AG04449 (cell line): ENCODE results near the gene ADH7.

ENCODE experiments used
- CTCF ChIA-PET: fragments of 350-600 bp; formaldehyde crosslinking; extraction: SDS; loops from one replicate; lab custom pipeline; 2021; ENCODE audit warnings: antibody characterized with exemption; lab: Yijun Ruan, JAX
- POLR2A ChIA-PET: fragments of 400-600, 350-600 bp; formaldehyde crosslinking; extraction: SDS; loops from one replicate; lab custom pipeline; 2020; ENCODE audit warnings: antibody characterized with exemption, inconsistent platforms; lab: Yijun Ruan, JAX
- DNase-seq: peaks from one replicate; pipeline ENCODE4 v3.0.0-alpha.2; 2010; ENCODE audit warnings: low read depth, low spot score
- H3K4me3 ChIP-seq: 2 replicates; pipeline ENCODE4 v1.5.1; 2011; ENCODE audit warnings: low read depth, mild to moderate bottlenecking, control low read depth, low read length
- CTCF ChIP-seq: IDR thresholded peaks from one replicate; pipeline ENCODE4 v1.5.1; 2011; ENCODE audit warnings: mild to moderate bottlenecking, moderate library complexity, low read length, control low read depth, inconsistent platforms; ENCODE audit not compliant: insufficient read depth; ENCODE audit errors: missing control alignments

Gene ADH7

DNA sequence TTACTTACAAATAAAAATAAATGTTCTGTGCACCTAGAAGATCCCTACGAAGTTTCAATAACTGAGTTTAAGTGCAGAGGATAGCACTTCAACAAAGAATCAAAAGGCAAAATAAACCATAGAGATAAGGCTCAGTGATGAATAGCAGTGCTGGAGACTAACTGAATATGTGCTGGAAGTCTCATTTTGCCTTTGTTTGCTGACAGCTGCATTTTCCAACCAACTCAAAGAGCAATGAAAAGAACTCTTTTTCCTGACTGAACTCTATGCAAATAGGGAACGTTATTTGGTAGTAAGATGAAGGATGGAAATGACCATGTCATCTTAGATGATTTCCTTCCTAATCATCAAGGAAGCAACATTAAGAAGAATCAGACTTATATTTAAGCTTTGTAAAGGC is 32.7 kb upstream of the ADH7 start:
- POLR2A ChIA-PET = no interaction called here
- CTCF ChIA-PET = interaction anchor here (1.6 kb wide), 1 partner anchor 10 kb away, joined by 5 read pairs; no protein-coding TSS in a partner anchor
- TF ChIP-seq CTCF = no peak

DNA sequence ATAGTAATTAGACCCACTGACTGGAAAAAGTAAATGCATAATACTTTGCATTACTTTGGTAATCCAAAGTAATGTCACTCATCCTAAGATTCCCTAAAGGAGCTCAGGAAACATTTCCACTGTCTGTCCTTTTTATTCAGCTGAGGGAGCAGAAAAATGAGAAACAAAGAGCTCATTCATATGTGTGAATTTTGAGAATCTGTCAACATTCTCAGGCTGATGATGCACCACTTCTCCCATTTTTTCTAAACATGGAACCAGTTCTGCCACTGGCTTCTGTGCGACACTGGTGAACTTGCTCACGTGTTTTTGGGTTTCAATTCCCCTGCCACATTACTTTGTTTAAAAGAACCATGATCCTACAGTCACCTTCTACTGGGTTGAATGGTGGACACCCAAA is 28.4 kb upstream of the ADH7 start:
- POLR2A ChIA-PET = no interaction called here
- no peak overlapping the region for H3K4me3 ChIP-seq
- no peak for TF ChIP-seq CTCF
- DNase-seq = no peak
- CTCF ChIA-PET = interaction anchor here (0.7 to 4.6 kb wide), 28 partner anchors 8 to 1337 kb away, joined by 3 to 28 read pairs (median 4); partner anchors contain the start of gene METAP1

More for the DNA sequence above, 32.7 kb upstream of the ADH7 start:
- DNase-seq = no peak
- no peak overlapping the region for H3K4me3 ChIP-seq

- no peak for DNase-seq
- H3K4me3 ChIP-seq = no peak overlapping the region
- POLR2A ChIA-PET = interaction anchor here (1.0 kb wide), 1 partner anchor 374 kb away, joined by 3 read pairs; the partner anchor contains the start of gene ADH5
- TF ChIP-seq CTCF = peak; percentile 67
- CTCF ChIA-PET = interaction anchor here (0.7 to 4.6 kb wide), 33 partner anchors 8 to 1336 kb away, joined by 3 to 28 read pairs (median 4); partner anchors contain the start of gene METAP1
Measured at GRCh38 chr4:99462875-99463464, 27.8 kb upstream of the ADH7 start.

DNA sequence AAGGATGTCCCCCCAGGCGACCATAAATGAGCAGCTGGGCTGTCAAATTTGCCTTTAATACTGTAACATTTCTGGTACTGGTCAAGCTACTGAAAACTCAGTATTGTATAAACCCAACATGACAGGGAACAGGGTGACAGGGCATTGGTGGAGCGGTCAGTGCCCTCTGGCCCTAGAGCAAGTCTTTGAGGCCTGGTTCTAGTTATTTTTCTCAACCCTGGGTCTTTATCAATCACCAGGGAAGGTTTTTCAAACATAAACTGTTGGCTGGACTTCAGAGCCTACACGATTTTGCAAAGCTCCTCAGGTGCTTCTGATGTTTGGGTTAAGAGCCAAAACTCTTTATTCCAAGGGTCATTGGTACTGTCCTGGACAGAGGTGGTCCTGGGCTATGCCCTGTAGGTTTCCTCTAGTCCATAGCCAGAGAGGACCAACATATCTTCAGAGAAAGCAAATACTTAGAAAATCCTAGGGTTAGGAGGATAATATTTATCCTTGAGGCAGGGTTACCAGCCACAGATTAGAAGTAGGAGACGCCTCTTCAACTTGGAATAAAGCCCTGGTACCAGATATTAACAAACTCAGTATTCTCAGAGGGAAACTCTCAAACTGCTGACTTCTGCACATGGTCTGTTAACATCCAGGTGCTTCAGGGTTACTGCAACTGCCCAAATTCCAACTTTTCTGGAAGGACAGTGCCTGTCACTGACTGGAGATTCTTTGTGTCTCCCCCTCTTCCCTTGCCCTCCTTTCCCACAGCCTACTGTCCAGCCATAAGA is 26.7 kb upstream of the ADH7 start:
- ChIA-PET CTCF (interaction anchor here (0.7 to 4.6 kb wide), 21 partner anchors 9 to 1310 kb away, joined by 3 to 28 read pairs (median 4); no protein-coding TSS in a partner anchor), POLR2A (no interaction called here)
- no peak for TF ChIP-seq CTCF
- DNase-seq = no peak
- no peak overlapping the region for H3K4me3 ChIP-seq

DNA sequence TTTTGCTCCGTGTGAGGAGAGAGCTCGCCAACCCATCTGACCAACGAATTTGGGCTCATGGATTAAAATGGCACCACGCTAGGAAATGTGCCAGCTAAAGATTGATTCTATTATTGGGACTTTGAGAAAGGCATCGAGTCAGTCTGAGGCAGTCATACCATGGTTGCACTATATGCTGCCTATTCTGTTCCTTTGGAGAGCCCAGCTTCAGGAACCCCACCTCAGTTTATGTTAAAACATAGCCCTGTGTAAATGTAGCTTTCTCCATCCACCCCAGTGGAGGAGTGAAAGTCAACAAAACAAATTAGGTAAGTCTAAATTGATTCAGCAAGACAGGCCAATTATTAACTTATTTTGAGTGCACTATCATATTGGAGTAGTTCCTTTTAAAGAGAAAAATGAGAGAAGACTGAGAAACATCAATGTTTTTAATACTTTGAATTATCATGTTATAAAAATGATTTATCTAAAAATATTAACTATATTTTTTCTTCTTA is 24.5 kb upstream of the ADH7 start:
- DNase-seq = no peak
- ChIA-PET POLR2A (no interaction called here), CTCF (interaction anchor here (0.6 to 3.9 kb wide), 7 partner anchors 9 to 359 kb away, joined by 3 to 16 read pairs (median 4); no protein-coding TSS in a partner anchor)
- H3K4me3 ChIP-seq = no peak overlapping the region
- TF ChIP-seq CTCF = no peak
